PFSK-1 (cell line): ENCODE results near the gene FOXP2.

ENCODE experiments used
- FOXP2 ChIP-seq: optimal IDR thresholded peaks from 2 replicates; pipeline ENCODE3; 2011; ENCODE audit warnings: borderline replicate concordance, control low read depth, inconsistent platforms; ENCODE audit not compliant: insufficient read depth; ENCODE audit errors: extremely low read length, extremely low read depth
- POLR2AphosphoS5 ChIP-seq: IDR thresholded peaks from 2 replicates; pipeline ENCODE4 v1.6.1; 2012; ENCODE audit warnings: low read depth, mild to moderate bottlenecking, control low read depth, low read length, moderate library complexity
- SIN3A ChIP-seq: IDR thresholded peaks from 2 replicates; pipeline ENCODE4 v1.6.1; 2012; ENCODE audit warnings: mild to moderate bottlenecking, low read length, moderate library complexity, borderline replicate concordance; ENCODE audit not compliant: insufficient read depth
- TAF1 ChIP-seq: IDR thresholded peaks from 2 replicates; pipeline ENCODE4 v1.6.1; 2012; ENCODE audit warnings: low read length, control low read depth, borderline replicate concordance; ENCODE audit not compliant: insufficient read depth
- TF ChIP-seq, protein P1 (sequence below), 2 experiments: IDR thresholded peaks; 2 replicates each; pipeline versions ENCODE4 v1.6.1 to v1.8.0; 2011 to 2012; ENCODE audit warnings: low read depth in 2 of 2, low read length in 2 of 2, control low read depth in 1 of 2, inconsistent platforms in 1 of 2, mild to moderate bottlenecking in 1 of 2, moderate library complexity in 1 of 2; ENCODE audit not compliant: insufficient read depth in 1 of 2

Gene FOXP2

DNA sequence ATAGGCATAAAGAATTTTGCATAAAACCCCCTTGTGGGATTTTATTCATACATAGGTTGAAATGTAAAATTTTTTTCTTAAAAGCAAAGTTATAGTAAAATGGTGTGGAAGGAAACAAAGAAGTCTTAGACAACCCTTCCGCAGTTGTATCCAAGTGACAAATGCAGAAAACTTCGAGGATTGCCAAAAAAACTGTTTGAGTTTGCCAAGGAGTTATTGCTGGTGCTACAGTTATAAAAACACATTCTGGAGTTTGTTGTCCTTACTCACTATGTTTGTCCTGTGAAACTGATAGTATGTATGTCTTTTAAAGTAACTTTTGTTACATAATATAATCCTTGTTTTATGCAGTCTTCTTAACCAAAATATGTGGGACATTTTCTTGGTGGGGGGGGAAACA lies 120.3 kb downstream of the FOXP2 start:
- TF ChIP-seq FOXP2 (no peak), SIN3A (no peak), TAF1 (no peak), POLR2AphosphoS5 (no peak)
- TF ChIP-seq, protein P1, sequence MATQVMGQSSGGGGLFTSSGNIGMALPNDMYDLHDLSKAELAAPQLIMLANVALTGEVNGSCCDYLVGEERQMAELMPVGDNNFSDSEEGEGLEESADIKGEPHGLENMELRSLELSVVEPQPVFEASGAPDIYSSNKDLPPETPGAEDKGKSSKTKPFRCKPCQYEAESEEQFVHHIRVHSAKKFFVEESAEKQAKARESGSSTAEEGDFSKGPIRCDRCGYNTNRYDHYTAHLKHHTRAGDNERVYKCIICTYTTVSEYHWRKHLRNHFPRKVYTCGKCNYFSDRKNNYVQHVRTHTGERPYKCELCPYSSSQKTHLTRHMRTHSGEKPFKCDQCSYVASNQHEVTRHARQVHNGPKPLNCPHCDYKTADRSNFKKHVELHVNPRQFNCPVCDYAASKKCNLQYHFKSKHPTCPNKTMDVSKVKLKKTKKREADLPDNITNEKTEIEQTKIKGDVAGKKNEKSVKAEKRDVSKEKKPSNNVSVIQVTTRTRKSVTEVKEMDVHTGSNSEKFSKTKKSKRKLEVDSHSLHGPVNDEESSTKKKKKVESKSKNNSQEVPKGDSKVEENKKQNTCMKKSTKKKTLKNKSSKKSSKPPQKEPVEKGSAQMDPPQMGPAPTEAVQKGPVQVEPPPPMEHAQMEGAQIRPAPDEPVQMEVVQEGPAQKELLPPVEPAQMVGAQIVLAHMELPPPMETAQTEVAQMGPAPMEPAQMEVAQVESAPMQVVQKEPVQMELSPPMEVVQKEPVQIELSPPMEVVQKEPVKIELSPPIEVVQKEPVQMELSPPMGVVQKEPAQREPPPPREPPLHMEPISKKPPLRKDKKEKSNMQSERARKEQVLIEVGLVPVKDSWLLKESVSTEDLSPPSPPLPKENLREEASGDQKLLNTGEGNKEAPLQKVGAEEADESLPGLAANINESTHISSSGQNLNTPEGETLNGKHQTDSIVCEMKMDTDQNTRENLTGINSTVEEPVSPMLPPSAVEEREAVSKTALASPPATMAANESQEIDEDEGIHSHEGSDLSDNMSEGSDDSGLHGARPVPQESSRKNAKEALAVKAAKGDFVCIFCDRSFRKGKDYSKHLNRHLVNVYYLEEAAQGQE (IDR thresholded peaks at IDR 0.05; ENCODE audit: insufficient read depth in 1 of 2, low read depth in 2 of 2, low read length in 2 of 2): no peak

DNA sequence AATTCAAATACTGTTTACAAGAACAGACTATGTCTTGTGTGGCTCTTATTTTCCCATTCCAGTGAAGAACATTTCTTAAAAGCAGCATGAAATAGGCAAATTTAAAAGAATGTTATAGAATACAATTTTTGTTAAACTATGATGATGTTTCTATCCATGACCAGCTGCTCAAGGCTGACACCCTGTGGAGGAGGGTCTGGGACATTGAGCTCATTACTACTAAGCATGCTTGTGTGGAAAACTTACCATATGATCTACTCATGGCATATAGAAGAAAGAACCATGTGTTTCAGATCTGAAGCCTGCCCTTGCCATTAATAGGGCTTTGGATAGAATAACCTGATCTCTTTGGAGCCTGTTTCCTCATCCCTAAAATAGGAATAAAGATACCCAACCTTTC lies 125.0 kb downstream of the FOXP2 start:
- TF ChIP-seq SIN3A (peak; percentile 18; the same call in 1 of the 2 replicates), POLR2AphosphoS5 (no peak)

DNA sequence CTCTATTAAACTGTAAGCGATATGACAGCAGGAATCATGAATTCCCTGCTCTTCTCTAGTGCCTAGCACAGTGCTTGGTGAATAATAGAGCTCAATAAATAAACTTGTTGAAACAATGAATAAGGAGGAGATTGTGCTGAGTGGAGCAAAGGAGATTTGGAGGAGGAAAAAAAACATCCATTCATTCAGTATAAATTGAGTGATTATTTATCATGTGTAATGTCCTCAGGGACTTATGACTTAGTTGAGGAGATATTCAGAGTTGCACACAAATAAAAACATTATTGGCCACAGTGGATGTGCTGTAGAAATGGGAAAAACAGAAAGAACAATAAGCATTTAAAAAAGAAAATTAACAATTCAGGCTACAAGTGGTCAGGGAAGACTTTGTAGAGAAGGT lies 125.7 kb downstream of the FOXP2 start:
- TF ChIP-seq POLR2AphosphoS5 (no peak), SIN3A (no peak), FOXP2 (no peak), TAF1 (no peak)
- TF ChIP-seq, protein P1 (IDR thresholded peaks at IDR 0.05; ENCODE audit: insufficient read depth in 1 of 2, low read depth in 2 of 2, low read length in 2 of 2): no peak

DNA sequence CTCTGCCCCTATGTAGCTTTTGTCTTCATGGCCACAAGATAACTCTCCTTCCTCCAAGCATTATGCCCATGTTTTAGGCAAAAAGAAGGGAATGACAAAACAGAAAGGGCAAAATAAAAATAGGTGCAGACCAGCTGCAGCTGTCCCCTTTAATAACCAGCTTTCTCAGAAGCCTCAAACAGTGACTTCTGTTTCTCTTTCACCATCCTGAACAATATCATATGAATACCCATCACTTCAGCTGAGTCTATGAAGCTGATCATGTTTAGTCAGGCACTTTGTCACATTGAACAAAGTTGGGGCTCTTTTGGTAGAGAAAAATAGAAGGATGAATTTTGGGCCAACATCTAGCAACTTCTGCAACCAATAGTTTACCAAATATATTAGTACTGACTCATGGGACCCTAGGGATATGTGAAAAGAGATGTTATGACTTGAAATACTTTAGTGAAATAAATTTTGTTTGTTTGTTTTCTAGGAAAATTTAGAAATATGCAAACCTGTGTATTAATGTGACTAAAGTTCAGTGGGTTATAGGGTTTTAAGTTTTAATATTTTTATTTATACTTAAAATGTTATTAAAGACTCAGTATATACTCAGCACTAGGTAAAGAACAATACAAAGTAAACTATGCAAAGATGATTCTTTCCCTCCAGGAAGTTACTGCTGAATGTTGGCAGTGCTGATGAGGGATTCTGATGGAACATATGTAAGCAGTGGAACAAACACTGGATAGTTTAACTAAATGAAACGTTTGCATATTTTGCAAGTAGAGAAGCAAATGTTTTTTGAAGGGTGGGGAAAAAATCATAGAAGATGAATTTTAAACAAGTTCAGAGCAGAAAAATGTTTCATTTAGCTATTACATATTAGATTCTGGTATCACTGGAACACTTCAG lies 133.7 kb downstream of the FOXP2 start:
- TF ChIP-seq SIN3A: no peak

DNA sequence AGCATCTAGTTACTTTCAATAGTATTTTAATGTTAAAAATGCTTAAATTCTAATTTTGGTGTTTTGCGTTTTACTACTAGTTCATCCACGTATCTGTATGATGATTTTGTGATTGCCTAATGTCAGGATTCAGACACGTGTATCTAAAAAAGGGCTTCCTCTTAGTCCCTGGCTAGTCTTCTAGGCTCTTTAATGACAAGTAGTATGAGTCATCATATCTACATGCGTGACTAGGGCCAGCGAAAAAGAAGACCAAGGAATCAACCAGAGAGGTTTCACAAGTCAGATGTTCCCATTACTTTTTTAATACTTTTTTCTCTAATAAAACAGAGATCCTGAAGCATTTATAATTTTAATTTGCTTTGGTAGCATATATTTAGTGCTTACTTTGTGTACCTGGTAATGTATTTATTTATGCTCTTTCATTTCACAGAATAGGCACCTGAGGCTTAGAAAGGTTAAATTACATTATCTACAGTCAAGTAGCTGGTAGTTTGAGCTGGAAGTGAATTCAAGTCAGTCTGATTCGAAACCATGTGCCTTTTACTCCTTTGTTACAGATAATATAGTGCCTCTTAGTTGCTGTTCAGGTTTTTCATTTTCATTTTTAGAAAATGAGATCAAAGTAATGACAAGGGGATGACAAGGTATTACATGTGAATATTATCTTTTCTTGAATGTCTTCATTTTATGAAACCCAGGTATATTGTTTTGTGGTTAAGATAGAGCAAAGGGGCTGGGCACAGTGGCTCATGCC lies 140.3 kb downstream of the FOXP2 start:
- no peak; the same call in 1 of the 2 replicates for TF ChIP-seq SIN3A
- TF ChIP-seq POLR2AphosphoS5: no peak
- TF ChIP-seq TAF1: no peak
- TF ChIP-seq FOXP2: no peak

DNA sequence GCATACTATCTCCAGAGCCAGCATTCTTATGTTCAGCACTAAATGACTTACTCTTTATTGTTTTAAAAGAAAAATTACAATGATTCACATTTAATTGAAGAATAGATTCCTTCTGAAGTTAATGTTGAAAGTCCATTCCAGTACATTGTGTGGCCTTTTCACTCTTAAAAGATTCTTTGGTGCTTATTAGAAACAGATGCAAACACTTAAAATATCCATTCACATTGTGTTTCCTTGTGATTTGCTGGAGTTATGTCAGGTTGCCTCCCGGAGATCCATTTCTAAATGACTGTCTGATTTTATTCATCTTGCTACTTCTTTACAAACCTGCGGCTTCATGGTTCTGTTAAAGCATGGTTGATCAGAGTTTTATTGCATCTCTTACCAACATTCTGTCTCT lies 152.8 kb downstream of the FOXP2 start:
- TF ChIP-seq TAF1 (no peak), FOXP2 (no peak), POLR2AphosphoS5 (no peak), SIN3A (no peak)
- TF ChIP-seq, protein P1 (IDR thresholded peaks at IDR 0.05; ENCODE audit: insufficient read depth in 1 of 2, low read depth in 2 of 2, low read length in 2 of 2): no peak
